PFSK-1 (cell line): ENCODE results near the gene HPN.

Experiments used
- FOXP2 ChIP-seq: optimal IDR thresholded peaks from 2 replicates; pipeline ENCODE3; 2011; ENCODE audit warnings: borderline replicate concordance, control low read depth, inconsistent platforms; ENCODE audit not compliant: insufficient read depth; ENCODE audit errors: extremely low read length, extremely low read depth
- POLR2AphosphoS5 ChIP-seq: IDR thresholded peaks from 2 replicates; pipeline ENCODE4 v1.6.1; 2012; ENCODE audit warnings: low read depth, mild to moderate bottlenecking, control low read depth, low read length, moderate library complexity
- SIN3A ChIP-seq: IDR thresholded peaks from 2 replicates; pipeline ENCODE4 v1.6.1; 2012; ENCODE audit warnings: mild to moderate bottlenecking, low read length, moderate library complexity, borderline replicate concordance; ENCODE audit not compliant: insufficient read depth
- TAF1 ChIP-seq: IDR thresholded peaks from 2 replicates; pipeline ENCODE4 v1.6.1; 2012; ENCODE audit warnings: low read length, control low read depth, borderline replicate concordance; ENCODE audit not compliant: insufficient read depth
- TF ChIP-seq, protein P1 (sequence below), 2 experiments: IDR thresholded peaks; 2 replicates each; pipeline versions ENCODE4 v1.6.1 to v1.8.0; 2011 to 2012; ENCODE audit warnings: low read depth in 2 of 2, low read length in 2 of 2, control low read depth in 1 of 2, inconsistent platforms in 1 of 2, mild to moderate bottlenecking in 1 of 2, moderate library complexity in 1 of 2; ENCODE audit not compliant: insufficient read depth in 1 of 2

The HPN gene

DNA sequence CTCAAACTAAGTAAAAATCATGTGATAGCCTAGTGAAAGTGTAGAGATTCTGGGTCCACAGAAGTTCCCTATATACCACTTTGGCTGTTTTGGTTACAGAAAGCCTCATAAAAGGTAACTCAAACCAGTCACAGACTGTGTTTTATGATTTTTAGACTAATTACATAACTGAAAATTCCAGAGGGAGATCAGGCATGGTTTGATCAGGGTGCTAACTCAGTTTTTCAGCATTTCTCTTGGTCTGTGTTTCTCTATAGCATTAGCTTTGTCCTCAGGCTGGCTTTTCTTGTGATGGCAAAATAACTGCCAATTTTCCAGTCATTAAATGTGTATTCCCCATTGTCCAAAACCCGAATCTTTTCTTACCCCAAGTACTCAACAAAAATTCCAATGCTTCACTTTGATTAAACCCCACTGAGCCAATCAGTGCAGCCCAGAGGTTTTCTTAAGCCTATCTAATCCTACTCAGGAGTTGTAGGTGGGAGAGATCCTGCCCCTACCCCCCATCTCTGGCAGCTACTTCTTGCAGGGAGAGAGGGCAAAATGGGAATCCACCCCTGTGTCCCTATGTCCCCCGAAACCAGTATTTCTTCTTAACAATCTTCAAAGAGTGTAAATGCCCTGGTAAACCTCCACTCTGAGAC is 65.5 kb downstream of the HPN start:
- TF ChIP-seq FOXP2 (no peak), SIN3A (no peak)
- TF ChIP-seq, protein P1, sequence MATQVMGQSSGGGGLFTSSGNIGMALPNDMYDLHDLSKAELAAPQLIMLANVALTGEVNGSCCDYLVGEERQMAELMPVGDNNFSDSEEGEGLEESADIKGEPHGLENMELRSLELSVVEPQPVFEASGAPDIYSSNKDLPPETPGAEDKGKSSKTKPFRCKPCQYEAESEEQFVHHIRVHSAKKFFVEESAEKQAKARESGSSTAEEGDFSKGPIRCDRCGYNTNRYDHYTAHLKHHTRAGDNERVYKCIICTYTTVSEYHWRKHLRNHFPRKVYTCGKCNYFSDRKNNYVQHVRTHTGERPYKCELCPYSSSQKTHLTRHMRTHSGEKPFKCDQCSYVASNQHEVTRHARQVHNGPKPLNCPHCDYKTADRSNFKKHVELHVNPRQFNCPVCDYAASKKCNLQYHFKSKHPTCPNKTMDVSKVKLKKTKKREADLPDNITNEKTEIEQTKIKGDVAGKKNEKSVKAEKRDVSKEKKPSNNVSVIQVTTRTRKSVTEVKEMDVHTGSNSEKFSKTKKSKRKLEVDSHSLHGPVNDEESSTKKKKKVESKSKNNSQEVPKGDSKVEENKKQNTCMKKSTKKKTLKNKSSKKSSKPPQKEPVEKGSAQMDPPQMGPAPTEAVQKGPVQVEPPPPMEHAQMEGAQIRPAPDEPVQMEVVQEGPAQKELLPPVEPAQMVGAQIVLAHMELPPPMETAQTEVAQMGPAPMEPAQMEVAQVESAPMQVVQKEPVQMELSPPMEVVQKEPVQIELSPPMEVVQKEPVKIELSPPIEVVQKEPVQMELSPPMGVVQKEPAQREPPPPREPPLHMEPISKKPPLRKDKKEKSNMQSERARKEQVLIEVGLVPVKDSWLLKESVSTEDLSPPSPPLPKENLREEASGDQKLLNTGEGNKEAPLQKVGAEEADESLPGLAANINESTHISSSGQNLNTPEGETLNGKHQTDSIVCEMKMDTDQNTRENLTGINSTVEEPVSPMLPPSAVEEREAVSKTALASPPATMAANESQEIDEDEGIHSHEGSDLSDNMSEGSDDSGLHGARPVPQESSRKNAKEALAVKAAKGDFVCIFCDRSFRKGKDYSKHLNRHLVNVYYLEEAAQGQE (IDR thresholded peaks at IDR 0.05; ENCODE audit: insufficient read depth in 1 of 2, low read depth in 2 of 2, low read length in 2 of 2), result no peak

DNA sequence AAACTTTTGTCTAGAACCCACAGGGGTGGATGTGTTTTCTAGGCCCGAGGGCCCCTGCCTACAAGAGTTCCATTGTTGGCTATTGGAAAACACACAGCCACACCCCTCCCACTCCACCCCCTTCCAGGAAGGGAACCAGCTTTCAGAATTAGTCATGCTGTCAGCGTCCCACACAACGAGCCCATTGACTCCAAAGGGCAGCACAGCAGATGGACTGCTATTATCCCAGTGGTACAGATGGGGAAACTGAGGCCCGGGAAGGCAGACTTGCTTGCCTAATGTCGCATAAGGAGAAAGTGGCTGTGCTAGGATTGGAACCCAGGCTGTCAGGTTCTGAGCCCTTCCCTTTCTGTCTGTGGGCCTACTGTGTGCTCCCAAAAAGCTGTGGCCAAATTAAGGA is 66.0 kb downstream of the HPN start:
- no peak for TF ChIP-seq TAF1
- no peak for TF ChIP-seq SIN3A
- TF ChIP-seq, protein P1 (IDR thresholded peaks at IDR 0.05; ENCODE audit: insufficient read depth in 1 of 2, low read depth in 2 of 2, low read length in 2 of 2), result no peak
- TF ChIP-seq POLR2AphosphoS5, result no peak
- no peak for TF ChIP-seq FOXP2

DNA sequence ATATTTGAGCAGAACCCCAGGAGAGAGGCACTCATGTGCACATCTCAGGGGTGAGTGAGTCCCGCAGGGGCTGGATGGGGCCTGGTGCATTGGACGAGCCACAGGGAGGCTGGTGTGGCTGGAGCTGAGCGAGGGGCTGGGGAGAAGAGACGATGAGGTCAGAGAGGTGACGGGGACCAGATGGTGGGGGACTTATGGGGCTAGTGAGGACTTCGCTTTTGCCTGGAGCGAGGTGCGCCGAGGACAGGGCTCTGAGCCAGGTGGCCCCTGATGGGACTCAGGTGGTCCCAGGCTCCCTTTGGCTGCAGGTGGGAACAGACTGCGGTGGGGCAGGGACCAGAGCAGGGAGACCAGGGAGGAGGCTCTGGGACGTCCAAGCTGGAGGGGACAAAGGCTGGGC is 67.2 kb downstream of the HPN start:
- no peak for TF ChIP-seq SIN3A

DNA sequence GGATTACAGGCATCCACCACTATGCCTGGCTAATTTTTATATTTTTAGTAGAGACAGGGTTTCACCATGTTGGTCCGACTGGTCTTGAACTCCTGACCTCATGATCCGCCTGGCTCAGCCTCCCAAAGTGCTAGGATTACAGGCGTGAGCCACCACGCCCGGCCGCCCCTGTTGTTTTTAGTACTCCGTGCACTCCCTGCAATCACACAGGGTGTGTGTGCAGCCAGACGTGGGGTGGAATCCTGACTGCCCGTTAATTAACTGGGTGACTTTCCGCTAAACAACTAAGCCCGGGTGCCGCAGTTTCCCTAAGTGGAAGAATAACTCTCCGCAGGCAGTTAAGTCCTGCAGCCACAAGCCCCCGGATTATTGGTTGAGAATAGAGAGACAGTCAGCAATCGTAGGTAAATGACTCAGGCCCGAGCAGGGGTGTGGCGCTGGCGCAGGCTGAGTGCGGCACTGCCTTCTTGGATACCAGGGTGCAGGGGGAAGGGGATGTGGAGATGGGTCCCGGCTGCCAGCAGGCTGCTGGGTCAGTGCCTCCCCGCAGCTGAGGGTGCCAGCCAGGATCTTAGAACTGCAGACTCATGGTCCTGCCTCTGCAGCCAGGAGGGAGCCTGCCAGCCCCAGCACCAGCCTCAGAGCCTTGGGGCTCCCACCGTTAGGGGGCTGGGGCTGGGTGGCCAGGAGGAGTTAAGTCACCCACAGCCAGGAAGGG is 68.0 kb downstream of the HPN start:
- TF ChIP-seq TAF1, result no peak
- TF ChIP-seq POLR2AphosphoS5, result no peak
- no peak for TF ChIP-seq SIN3A
- TF ChIP-seq, protein P1 (IDR thresholded peaks at IDR 0.05; ENCODE audit: insufficient read depth in 1 of 2, low read depth in 2 of 2, low read length in 2 of 2), result no peak
- no peak for TF ChIP-seq FOXP2

DNA sequence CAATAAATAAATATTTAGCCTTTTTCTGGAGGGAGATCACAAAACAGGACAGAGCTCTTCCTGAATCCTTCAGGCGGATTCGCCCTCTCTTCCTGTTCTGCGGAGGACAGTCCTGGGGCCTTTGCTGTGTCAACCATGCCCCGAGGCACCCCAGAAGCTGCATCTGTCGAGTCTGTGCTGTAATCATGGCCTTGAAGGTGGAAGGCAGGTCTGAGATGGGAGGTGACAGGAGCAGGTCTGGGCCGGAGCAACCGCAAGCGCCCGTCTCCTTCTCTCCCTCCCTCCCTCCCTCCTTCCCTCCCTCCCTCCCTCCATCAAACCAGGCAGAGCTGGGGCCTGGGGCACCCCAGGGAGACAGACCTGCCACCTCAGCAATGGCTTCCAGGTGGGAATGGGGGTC is 69.5 kb downstream of the HPN start:
- TF ChIP-seq, protein P1 (IDR thresholded peaks at IDR 0.05; ENCODE audit: insufficient read depth in 1 of 2, low read depth in 2 of 2, low read length in 2 of 2), result no peak
- TF ChIP-seq POLR2AphosphoS5 (no peak), SIN3A (no peak), TAF1 (no peak), FOXP2 (no peak)
